ENCODE data around the gene HYOU1.
"Not testable (repeated sequence)": the region's sequence is repeated elsewhere in the genome, so short reads cannot be mapped to it uniquely, and the experiment has no call there.

The HYOU1 gene

GRCh38 chr11:119025541-119025940 is 31.5 kb downstream of the HYOU1 start:
- DNase-seq: no peak
- in situ Hi-C loops (cut with MboI; ENCODE audit: low pct_unique_long_range_greater_than_20kb, low sequenced_read_pairs): no loop called here

- no peak for DNase-seq
- in situ Hi-C loops (cut with MboI; ENCODE audit: low pct_unique_long_range_greater_than_20kb, low sequenced_read_pairs): no loop called here
Measured at GRCh38 chr11:119025099-119025473, 31.9 kb downstream of the HYOU1 start.

- no peak for DNase-seq
- in situ Hi-C loops (cut with MboI; ENCODE audit: low pct_unique_long_range_greater_than_20kb, low sequenced_read_pairs): no loop called here
Measured at GRCh38 chr11:119024430-119025098, 32.4 kb downstream of the HYOU1 start.

GRCh38 chr11:119023741-119024140 is 33.3 kb downstream of the HYOU1 start:
- in situ Hi-C loops (cut with MboI; ENCODE audit: low pct_unique_long_range_greater_than_20kb, low sequenced_read_pairs): no loop called here
- DNase-seq: no peak

- DNase-seq: no peak
- in situ Hi-C loops (cut with MboI; ENCODE audit: low pct_unique_long_range_greater_than_20kb, low sequenced_read_pairs): no loop called here
Measured at GRCh38 chr11:119021631-119022030, 35.4 kb downstream of the HYOU1 start.

GRCh38 chr11:119019996-119020395 is 37.0 kb downstream of the HYOU1 start:
- DNase-seq: no peak
- in situ Hi-C loops (cut with MboI; ENCODE audit: low pct_unique_long_range_greater_than_20kb, low sequenced_read_pairs): no loop called here

GRCh38 chr11:119018074-119018938 is 38.7 kb downstream of the HYOU1 start, which contains the start of the genes RPS25 and TRAPPC4:
Gene RPS25 (minus strand): TSS chr11:119018343. CDS start chr11:119018284, 59 bp downstream.
Gene TRAPPC4 (plus strand): TSS chr11:119018766. CDS start chr11:119018796, 30 bp downstream.
- DNase-seq: peak; percentile 97
- in situ Hi-C loops (cut with MboI; ENCODE audit: low pct_unique_long_range_greater_than_20kb, low sequenced_read_pairs): no loop called here

GRCh38 chr11:119017377-119017776 is 39.6 kb downstream of the HYOU1 start:
- in situ Hi-C loops (cut with MboI; ENCODE audit: low pct_unique_long_range_greater_than_20kb, low sequenced_read_pairs); DNase-seq: not testable (repeated sequence)

GRCh38 chr11:119016216-119017009 is 40.6 kb downstream of the HYOU1 start:
- in situ Hi-C loops (cut with MboI; ENCODE audit: low pct_unique_long_range_greater_than_20kb, low sequenced_read_pairs): no loop called here
- no peak for DNase-seq

GRCh38 chr11:119015054-119015611 is 41.9 kb downstream of the HYOU1 start:
- in situ Hi-C loops (cut with MboI; ENCODE audit: low pct_unique_long_range_greater_than_20kb, low sequenced_read_pairs): no loop called here
- DNase-seq: no peak

GRCh38 chr11:119014209-119014924 is 42.6 kb downstream of the HYOU1 start:
- no peak for DNase-seq
- in situ Hi-C loops (cut with MboI; ENCODE audit: low pct_unique_long_range_greater_than_20kb, low sequenced_read_pairs): no loop called here

GRCh38 chr11:119012629-119013170 is 44.3 kb downstream of the HYOU1 start:
- DNase-seq: no peak
- in situ Hi-C loops (cut with MboI; ENCODE audit: low pct_unique_long_range_greater_than_20kb, low sequenced_read_pairs): no loop called here

GRCh38 chr11:119011476-119012053 is 45.4 kb downstream of the HYOU1 start:
- DNase-seq: no peak
- in situ Hi-C loops (cut with MboI; ENCODE audit: low pct_unique_long_range_greater_than_20kb, low sequenced_read_pairs): no loop called here

GRCh38 chr11:119006656-119007055 is 50.3 kb downstream of the HYOU1 start:
- in situ Hi-C loops (cut with MboI; ENCODE audit: low pct_unique_long_range_greater_than_20kb, low sequenced_read_pairs): no loop called here
- DNase-seq: no peak

GRCh38 chr11:119000906-119001305 is 56.1 kb downstream of the HYOU1 start:
- in situ Hi-C loops (cut with MboI; ENCODE audit: low pct_unique_long_range_greater_than_20kb, low sequenced_read_pairs): no loop called here

GRCh38 chr11:118998822-118999221 is 58.2 kb downstream of the HYOU1 start:
- no peak for DNase-seq
- in situ Hi-C loops (cut with MboI; ENCODE audit: low pct_unique_long_range_greater_than_20kb, low sequenced_read_pairs): no loop called here

More at GRCh38 chr11:119000906-119001305, 56.1 kb downstream of the HYOU1 start:
- DNase-seq: no peak

GRCh38 chr11:118998388-118998717 is 58.7 kb downstream of the HYOU1 start:
- DNase-seq: no peak
- in situ Hi-C loops (cut with MboI; ENCODE audit: low pct_unique_long_range_greater_than_20kb, low sequenced_read_pairs): no loop called here
